Kidney (tissue), 14 donors: ENCODE measurements around the gene NOC4L. TPM values are rescaled to one million over a fixed set of nuclear protein-coding genes. Genes with fewer than 3 reads are reported as not detected.

Experiments
- DNase-seq, 5 donors: peaks; one replicate each; pipeline ENCODE4 v3.0.0-alpha.2; 2013 to 2020
- FAIRE-seq: peaks from 2 replicates; lab custom pipeline; 2012; peaks lifted over from hg19 to GRCh38; lab: Jason Lieb, UNC
- H3K27ac ChIP-seq, 2 donors: one replicate each; pipeline ENCODE4 v1.7.0; 2013; ENCODE audit warnings: low read depth in 2 of 2, low read length in 2 of 2, inconsistent platforms in 1 of 2
- H3K27me3 ChIP-seq: one replicate; pipeline ENCODE4 v1.7.1; 2013; ENCODE audit warnings: low read length, inconsistent platforms; ENCODE audit not compliant: control insufficient read depth, insufficient read depth
- H3K36me3 ChIP-seq, 3 donors: one replicate each; pipeline versions ENCODE4 v1.7.0 to v1.7.1; 2013; ENCODE audit warnings: low read length in 3 of 3, control low read depth in 1 of 3, inconsistent platforms in 1 of 3; ENCODE audit not compliant: insufficient read depth in 3 of 3, control insufficient read depth in 2 of 3
- H3K4me1 ChIP-seq, 3 donors: one replicate each; pipeline versions ENCODE4 v1.7.0 to v1.7.1; 2013; ENCODE audit warnings: low read length in 3 of 3, inconsistent platforms in 1 of 3, low read depth in 1 of 3; ENCODE audit not compliant: control insufficient read depth in 2 of 3, insufficient read depth in 2 of 3
- H3K4me3 ChIP-seq, 3 donors: one replicate each; pipeline versions ENCODE4 v1.7.0 to v1.8.1; 2013; ENCODE audit warnings: low read length in 3 of 3, control low read depth in 1 of 3, inconsistent platforms in 1 of 3
- H3K9ac ChIP-seq, 3 donors: one replicate each; pipeline versions ENCODE4 v1.7.0 to v1.7.1; 2013; ENCODE audit warnings: low read length in 3 of 3, control low read depth in 1 of 3, inconsistent platforms in 1 of 3
- H3K9me3 ChIP-seq, 3 donors: one replicate each; pipeline versions ENCODE4 v1.7.0 to v1.7.1; 2013; ENCODE audit warnings: low read length in 3 of 3, control low read depth in 1 of 3, inconsistent platforms in 1 of 3; ENCODE audit not compliant: control insufficient read depth in 2 of 3, insufficient read depth in 1 of 3
- CTCF ChIP-seq: IDR thresholded peaks from 3 replicates; pipeline ENCODE4 v1.5.1; 2012; ENCODE audit warnings: mild to moderate bottlenecking, moderate library complexity, borderline replicate concordance; ENCODE audit not compliant: insufficient read depth; ENCODE audit errors: extremely low read depth
- intact Hi-C: fragments of 100-400 bp; cut with DNase I; formaldehyde crosslinking; loops from one replicate; pipeline ENCODE4 v1.11.1; 2022
- polyA plus RNA-seq: library from polyadenylated mRNA; stranded (reverse); fragments of 350-450 nt; fragmentation: Illumina TruSeq; extraction: RNeasy Lipid Tissue Mini Kit (QIAGEN cat#74804); gene quantifications from one replicate; pipeline ENCODE4 v1.2.3, GENCODE V29; 2014; ENCODE audit warnings: low read depth, low replicate concordance; ENCODE audit not compliant: insufficient read depth
- total RNA-seq: library from RNA; stranded (reverse); fragmentation: NEBNext Ultra II Directional; extraction: Animal tissue kit (Norgen Biotek cat#: 25700); gene quantifications from one replicate; pipeline ENCODE4 v1.2.1, GENCODE V29; 2021
- donor health status: control.
- donor health status: control.
- donor health status: control.
- donor health status: control.
- donor health status: control.
- donor health status: DM: yes; HTN: yes; CAD: no.
- donor health status: Normal renal cell carcinoma (clear cell type).

Gene NOC4L
- total and polyA plus RNA-seq, 2 donors from 2014 or later: 20.0 to 22.3 TPM

DNA sequence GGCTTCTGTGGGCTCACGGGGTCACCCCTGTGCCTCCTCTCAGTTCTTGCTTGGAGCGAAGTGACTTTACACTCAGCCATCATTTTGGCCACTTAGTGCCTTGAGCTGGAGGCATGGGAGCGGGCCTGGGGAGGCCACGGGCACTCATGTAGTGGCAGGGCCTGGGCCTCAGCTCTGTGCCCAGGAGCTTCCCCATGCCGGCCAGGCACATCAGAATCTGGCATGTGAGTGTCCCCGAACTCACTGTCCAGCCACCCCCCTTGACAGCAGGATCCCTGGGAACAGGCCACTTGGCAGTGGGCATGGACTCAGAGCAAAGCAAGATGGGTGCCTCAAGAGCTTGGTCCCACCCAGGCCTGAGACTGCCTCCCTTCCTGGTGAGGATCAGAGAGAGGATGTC is 29.6 kb upstream of the NOC4L start:
- Histone ChIP-seq H3K36me3 (peaks cover 4 to 29% (median 10%) of the 10 kb centered on the region in 3 donors), H3K4me1 (no peaks in the 10 kb centered on the region), H3K4me3 (no peak overlapping the region), H3K27ac (no peak overlapping the region), H3K9me3 (no peaks in the 10 kb centered on the region), H3K27me3 (no peaks in the 10 kb centered on the region), H3K9ac (no peak overlapping the region)
- FAIRE-seq: no peak
- no peak for TF ChIP-seq CTCF
- no peak for DNase-seq
- intact Hi-C loops: no loop called here

DNA sequence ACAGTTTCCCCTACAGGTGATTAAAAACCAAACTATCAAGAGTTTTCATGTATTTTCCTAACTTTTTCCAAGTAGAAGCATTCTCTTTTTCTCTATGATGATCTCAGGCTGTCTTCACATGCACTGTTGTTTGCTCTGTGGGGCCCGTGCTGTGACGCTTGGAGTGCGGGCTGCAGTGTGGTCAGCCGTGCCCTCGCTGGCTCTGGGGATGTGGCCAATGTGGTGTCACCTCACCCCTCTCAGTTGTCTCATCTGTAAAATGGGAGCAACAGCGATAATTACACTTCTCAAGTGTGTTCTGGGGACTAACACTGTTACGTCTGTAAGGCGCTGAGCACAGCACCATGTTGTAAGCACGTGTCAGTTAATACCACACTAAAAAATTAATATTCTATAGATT is 28.8 kb upstream of the NOC4L start:
- peaks cover 2 to 25% (median 12%) of the 10 kb centered on the region in 3 donors for H3K36me3 ChIP-seq
- intact Hi-C loops: no loop called here
- FAIRE-seq: no peak
- no peak overlapping the region for H3K4me3 ChIP-seq
- no peaks in the 10 kb centered on the region for H3K27me3 ChIP-seq
- no peaks in the 10 kb centered on the region for H3K4me1 ChIP-seq
- no peak overlapping the region for H3K27ac ChIP-seq
- no peaks in the 10 kb centered on the region for H3K9me3 ChIP-seq
- no peak for DNase-seq
- TF ChIP-seq CTCF: no peak
- no peak overlapping the region for H3K9ac ChIP-seq

DNA sequence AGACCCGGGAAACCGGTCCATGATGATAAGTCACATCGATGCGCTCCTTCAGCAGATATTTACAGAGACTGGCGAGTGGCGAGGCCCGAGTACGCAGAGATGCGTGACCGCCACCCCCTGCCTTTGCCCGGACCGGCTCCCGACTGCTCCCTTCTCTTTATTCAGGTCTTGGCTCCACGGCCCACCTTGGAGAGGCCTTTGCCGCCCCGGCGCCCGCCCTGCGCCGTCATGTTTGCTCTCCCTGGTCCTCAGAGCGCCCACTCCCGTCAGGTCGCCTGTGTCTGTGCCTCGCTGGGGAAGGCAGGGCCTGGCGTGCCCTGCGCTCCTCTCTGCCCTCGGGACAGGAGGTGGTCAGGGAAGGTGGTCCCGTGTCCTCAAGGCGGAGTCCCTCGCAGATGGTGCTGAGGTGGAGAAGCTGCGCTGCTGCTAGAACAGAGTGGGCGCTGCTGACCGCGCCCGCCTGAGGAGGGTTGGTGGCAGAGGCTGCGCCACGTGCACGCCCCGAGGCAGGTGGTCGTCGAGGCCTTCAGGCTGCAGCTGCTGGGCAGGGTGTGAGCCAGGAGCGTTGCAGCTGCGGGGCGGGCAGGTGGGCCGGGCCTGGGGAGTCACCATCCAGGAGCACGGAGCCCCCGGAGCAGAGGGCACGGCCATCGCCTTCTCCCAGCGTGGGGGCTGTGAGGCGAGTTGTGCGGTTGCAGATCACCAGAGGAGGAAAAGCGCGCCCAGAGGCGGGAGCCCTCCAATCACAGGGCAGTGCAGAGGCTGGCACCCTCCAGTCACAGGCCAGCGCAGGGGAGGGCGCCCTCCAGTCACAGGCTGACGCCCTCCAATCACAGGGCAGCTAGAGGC is 27.3 kb upstream of the NOC4L start:
- no peaks in the 10 kb centered on the region for H3K27me3 ChIP-seq
- no peak overlapping the region for H3K9ac ChIP-seq
- TF ChIP-seq CTCF: no peak
- intact Hi-C loops: no loop called here
- no peak overlapping the region for H3K27ac ChIP-seq
- H3K9me3 ChIP-seq: no peaks in the 10 kb centered on the region
- peaks cover 2 to 35% (median 18%) of the 10 kb centered on the region in 3 donors for H3K36me3 ChIP-seq
- H3K4me3 ChIP-seq: no peak overlapping the region
- no peak for DNase-seq
- FAIRE-seq: no peak
- H3K4me1 ChIP-seq: no peaks in the 10 kb centered on the region
